NCI-H2196 treated with DMSO at 0.1 percent for 48 hours (cell line): ENCODE data around the gene LMX1A.
A peak's percentile ranks its signal among the peaks of the same experiment; 100 is the strongest.

Experiments
- DNase-seq: peaks from one replicate; lab custom pipeline; 2025; ENCODE audit not compliant: unreplicated experiment; lab: John Stamatoyannopoulos, UW

LMX1A gene

DNA sequence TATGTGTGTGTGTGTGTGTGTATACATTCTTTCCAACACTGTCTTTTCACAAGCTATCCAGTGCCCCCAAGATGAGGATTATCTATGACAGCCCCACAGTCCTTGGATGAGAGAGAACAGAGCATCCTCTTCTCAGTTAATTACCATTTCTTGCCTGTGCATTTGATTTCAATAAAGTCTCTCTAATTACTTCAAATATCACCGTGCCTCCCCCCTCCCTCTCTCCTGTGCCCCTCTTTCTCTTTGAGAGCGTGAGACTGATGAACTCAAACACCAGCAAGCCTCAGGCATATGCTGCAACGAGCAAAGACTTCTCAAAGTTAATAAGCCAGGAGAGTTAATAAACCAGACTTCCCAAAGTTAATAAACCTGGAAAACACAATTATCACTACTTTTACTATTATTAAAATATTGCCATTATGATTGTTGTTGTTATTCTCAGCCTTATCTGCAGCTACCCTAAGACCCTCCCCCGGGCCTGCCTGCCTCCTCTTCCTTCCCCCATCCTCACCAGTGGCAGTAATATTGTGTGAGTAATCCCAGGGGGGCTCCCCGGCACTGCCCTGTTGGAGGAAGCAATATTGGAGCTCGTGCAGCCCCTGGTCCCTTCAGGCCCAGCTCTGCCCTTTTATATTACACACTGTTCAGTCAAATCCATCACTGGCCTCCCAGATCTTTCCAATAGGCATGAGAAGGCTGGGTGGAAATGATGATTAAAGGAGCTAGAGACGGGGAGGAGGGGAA is 30.9 kb downstream of the LMX1A start:
- no peak for DNase-seq

- no peak for DNase-seq
These were observed 32.5 kb downstream of the LMX1A start for GRCh38 chr1:165324050-165324449.

DNA sequence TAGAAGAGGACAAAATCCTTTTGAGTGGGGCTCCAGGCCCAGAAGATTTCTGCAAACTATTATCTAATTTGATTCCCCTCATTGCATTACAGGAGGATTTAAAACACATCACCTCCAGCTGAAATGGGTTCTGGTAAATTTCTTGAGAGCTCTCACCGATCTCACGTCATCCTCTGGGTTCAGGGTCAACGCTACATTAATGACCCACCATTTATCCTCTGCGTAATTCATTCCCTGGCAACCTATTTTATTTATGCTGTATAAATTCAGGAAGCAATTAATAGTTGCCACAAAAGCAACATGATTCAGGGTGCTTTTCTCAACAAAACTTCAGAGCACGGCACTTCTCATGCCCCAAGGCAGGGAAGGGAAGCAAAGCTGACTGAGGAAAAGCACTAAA is 38.9 kb downstream of the LMX1A start:
- DNase-seq = no peak

DNA sequence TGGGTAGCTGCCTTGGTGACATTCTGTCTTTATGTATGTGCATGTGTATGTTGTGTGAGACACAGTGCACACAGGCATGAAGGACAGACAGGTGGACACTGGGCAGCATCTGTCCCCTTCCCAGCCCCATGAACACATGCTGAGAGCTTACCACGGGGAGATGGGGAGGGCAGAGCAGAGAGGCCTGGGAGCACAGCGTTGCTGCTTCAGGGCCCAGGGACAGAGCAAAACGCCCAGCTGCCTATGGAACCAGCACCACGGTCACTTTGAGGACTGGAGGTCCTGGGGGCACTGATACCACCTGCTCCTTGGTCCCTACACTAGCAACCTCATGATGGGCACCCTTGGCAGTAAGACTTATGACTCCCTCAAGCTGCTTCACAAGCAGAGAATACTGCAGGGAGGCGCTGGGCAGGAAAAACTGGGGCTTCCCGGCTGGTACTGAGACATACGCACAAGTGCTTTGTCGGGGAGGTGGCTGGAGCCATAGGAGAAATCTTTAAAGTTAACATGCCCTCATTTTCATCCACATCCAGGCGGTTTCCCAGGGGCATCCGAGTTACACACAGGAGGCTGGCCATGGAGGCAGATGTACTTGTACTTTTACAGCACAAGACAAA is 40.3 kb downstream of the LMX1A start:
- DNase-seq = no peak

- no peak for DNase-seq
These were observed 41.0 kb downstream of the LMX1A start for GRCh38 chr1:165315481-165315880.

GRCh38 chr1:165313903-165314302 is 42.6 kb downstream of the LMX1A start:
- no peak for DNase-seq

GRCh38 chr1:165312591-165312990 is 43.9 kb downstream of the LMX1A start:
- DNase-seq = no peak

DNA sequence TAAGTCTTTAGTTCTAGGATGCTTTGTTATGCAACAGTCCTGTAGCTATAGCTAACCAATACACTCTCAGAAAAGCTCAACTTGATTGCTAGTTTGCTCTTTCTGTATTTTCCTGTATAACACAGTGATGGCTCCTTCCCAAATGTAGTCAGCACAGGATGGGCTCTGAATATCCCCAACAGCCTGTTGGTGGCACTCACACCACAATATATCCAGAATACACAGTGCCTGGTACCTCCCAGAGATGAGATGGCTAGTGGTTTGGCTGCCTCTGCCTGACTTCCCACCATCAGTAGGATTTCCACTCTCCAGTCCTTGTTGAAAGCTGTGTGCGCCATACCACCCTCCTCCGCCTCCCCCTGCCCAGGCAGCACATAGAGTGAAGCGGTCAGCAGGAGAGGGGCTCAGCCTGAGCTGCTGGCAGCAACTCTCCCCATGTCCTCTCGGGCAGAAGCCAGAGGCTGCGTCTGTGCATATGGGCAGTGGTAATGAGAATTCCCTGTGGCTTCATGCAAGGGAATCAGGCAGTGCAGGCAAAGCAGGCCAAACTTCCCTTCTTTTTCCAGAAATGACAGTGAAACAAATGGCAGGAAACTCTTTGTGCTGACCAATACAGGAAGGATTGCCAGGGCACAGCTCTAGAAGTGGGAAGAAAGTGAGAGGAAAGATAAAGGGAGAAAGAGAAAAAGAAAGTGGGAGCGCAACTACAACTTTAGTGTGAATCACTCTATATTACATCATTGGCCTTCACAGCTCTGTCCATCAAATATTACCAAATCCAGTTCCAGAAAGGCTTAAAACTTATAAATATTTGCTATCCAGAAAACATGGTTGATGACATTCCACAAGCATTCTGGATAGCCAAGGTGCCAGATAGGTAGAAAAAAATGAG is 49.7 kb downstream of the LMX1A start:
- no peak for DNase-seq

DNA sequence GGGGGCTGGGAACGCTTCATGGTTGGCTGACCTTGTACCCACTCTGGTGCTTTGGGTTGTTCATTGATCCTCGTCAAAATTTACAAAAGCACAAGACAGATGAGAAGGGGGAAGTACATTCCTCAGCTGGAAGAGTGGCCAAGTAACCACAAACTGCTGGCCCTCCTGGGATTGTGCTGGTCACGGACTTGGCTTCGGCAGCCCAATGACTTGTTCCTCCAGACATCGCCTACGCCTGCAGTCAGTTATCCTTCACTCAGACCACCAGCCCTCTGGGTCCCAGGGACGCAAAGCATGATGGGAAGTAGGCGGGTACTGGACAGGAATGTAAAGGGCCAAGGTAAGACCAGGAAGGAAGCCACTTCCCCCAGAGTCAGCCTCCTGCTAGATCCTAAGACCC is 53.1 kb downstream of the LMX1A start:
- DNase-seq = no peak

GRCh38 chr1:165300400-165300903 is 56.1 kb downstream of the LMX1A start:
- no peak for DNase-seq

DNA sequence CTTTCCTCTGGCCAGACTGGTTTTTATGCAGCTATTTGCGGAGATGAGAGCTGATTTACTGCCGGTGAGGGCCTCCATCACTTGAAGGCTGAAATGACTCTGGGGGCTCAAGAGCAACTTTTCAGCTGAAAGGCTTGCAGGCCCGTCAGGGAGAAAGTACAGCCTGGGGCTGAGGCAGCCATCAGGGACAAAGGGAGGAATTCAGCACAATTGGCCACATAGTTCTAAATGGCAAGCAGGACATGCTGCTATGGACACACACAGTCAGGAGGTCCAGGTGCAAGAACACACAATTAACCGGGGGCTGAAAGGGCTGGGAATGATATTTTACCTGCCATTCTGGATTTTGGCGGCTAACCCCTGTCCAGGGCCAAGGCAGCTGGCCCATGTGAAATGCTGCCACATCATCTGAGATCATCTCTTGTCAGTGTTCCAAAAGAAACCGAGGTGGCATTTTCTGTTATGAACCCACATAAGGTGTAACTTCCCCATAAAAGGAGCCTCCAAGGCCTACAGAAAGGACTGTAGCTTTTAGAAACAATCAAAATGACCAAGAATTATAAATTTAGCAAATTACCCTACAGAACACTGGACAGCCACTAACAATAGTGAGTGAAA is 58.2 kb downstream of the LMX1A start:
- DNase-seq = no peak

DNA sequence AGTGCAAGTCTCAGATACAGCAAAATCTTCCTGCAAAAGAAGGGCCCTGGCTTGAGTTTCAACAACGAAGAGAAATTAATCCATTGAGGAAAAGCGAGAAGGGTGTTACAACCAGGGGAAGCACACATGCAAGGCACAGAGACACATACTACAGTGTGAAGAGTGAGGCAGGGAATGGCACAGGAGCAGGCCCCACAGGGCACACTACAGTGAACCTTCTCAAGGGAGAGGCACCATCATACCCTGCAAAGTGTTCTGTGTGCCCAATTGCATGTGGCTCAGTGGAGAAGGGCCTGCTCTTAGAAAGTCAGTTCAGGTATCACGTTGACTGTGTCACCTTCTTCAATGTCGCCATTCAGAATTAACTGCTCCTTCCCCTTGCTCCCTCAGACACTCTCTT is 60.3 kb downstream of the LMX1A start:
- DNase-seq = no peak

GRCh38 chr1:165290148-165290547 is 66.4 kb downstream of the LMX1A start:
- DNase-seq = peak; percentile 29

DNA sequence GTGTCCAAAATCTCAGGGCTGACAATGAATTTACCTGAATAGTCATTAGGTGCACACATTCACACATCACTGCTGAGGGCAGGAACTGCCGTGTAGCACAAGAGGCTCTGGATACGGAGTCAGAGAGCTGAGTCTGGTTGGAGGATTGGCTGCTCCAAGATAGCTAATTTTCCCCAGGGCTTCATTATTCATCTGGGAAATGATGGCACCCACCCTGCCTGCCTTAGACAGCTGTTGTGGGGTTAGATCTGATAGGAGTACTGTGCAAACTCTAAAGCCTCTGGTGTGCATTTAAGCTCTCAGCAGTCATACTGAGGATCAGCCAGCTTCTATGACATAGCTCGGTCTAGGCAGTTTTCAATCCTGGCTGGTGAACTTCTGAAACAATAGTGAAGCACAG is 67.0 kb downstream of the LMX1A start:
- DNase-seq = no peak

DNA sequence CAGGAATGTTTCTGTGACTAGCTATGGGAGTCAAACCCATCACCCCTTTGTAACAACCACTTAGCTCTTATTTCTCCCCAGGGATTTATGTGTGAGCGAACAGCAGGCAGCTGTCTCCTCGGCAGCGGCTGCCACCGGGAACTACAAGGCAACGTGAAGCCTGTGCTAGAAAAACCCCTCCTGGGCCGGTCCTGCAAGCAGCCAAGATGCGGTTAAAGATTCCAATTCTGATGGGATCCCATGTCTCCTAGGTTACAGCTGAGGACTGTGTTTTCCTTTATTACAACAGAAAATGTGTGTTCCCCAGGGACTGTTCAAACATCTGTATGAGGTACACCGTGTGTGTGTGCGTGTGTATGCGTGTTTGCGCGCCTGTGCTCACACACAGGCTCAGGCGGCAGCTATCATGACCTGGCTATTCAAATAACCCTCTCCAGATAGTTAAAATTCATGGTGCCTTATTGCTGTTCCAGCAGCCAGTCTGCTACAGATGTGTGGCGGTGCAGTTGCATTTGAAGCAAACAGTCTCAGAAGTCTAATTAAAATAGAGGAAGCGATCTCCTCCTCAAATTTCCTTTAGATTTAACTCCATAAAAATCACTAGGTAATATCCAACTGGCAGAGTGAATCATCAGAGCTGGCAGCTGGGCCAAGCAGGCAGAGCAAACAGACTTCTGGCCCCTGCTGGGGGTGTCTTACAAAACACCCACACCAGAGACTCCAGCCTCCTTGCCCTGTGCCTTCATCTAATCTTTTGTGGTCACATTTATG is 68.0 kb downstream of the LMX1A start:
- DNase-seq = peak; percentile 68

DNA sequence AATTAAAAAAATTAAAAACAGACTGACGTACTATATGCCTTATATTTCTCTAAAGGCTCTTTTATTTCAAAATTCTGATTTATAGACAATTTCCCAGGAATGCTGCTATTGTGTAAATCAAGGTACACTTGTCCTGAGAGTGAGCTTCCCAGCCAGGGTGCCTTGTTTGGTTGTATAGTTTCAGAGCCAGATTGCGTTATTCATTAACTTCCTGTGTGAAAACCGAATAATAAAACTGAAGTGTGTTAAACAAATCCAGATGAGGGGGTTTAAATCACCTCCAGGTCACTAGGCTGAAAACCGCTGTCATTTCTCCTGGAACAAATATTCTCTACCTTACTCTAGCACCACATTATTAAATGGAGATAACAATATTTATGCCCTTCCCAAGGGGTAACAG is 68.7 kb downstream of the LMX1A start:
- DNase-seq = no peak

DNA sequence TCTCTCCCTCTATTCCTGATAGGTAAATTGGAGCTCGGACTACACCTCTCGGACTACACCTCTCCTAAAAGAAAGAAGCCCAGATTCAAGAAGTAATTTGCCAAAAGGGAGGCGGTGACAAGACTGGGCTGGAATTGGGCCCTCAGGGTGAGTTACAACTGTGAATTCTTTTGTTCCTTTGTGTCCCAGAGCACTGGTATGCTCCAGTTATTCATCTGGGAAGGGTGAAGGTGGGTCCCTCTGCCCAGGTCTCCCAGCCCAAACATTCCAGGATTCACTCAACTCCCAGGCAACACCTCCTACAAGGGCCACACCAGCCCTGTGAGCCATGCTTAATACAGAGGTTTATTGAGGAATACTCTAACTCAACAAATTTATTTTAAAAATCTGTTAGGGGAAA is 69.2 kb downstream of the LMX1A start:
- DNase-seq = no peak

- DNase-seq = no peak
These were observed 72.1 kb downstream of the LMX1A start for GRCh38 chr1:165284454-165284853.

- DNase-seq = no peak
These were observed 75.2 kb downstream of the LMX1A start for GRCh38 chr1:165281207-165281901.

DNA sequence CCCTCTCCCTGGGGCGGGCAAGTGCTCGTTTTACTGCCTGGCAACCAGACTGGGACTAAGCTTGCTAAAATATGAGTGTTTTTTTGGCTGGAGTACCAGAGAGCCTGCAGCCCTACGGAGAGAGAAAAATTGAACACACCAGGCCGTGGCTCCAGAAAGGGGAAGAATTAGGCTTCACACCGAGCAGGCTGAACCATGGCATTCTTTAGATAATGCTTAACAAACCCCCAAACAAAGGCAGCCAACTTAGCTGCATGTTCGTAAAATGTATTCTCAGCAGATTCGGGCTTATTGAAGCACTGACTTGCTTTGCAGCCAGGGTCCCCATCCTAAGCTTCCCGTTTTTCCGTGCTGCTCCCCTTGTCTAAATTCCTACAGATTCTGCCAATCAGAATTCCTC is 76.6 kb downstream of the LMX1A start:
- DNase-seq = no peak
